IMR-90 (cell line): ENCODE results near the gene MYLK4. TPM values are rescaled to one million over a fixed set of nuclear protein-coding genes. Genes with fewer than 3 reads are reported as not detected.

Experiments used
- ATAC-seq: fragments of 200-7000 bp; cut with Tn5 transposase; 2 replicates; pipeline ENCODE4 v1.9.1; 2020; ENCODE audit warnings: low read depth, mild to moderate bottlenecking, moderate library complexity
- BruUV-seq: library from RNA; stranded (reverse); fragments of 400-500 nt; replicated peaks from 2 replicates; lab custom pipeline; 2021; lab: Mats Ljungman, UMichigan
- CTCF ChIA-PET: fragments of 300-600 bp; formaldehyde crosslinking; extraction: SDS; loops from one replicate; lab custom pipeline; 2021; ENCODE audit warnings: antibody characterized with exemption; lab: Yijun Ruan, JAX
- POLR2A ChIA-PET: fragments of 300-600 bp; sonication (Branson Sonifier 250); formaldehyde crosslinking; loops from one replicate; lab custom pipeline; 2022; ENCODE audit warnings: antibody characterized with exemption; ENCODE audit not compliant: unreplicated experiment; lab: Charles Lee
- DNase-seq: peaks from one replicate; pipeline ENCODE4 v3.0.0; 2013
- H2AFZ ChIP-seq: replicated peaks from 2 replicates; pipeline ENCODE3; 2013; ENCODE audit warnings: low read length, mild to moderate bottlenecking; ENCODE audit not compliant: poor library complexity
- H2AK5ac ChIP-seq: 2 replicates; pipeline ENCODE4 v1.6.1; 2013; ENCODE audit warnings: low read depth, low read length, inconsistent platforms
- H2AK9ac ChIP-seq: replicated peaks from 2 replicates; pipeline ENCODE3; 2013; ENCODE audit warnings: mild to moderate bottlenecking, low read depth, low read length, moderate library complexity; ENCODE audit not compliant: poor library complexity
- H2BK120ac ChIP-seq: 2 replicates; pipeline ENCODE4 v1.6.1; 2013; ENCODE audit warnings: low read depth, low read length, inconsistent platforms
- H2BK15ac ChIP-seq: 3 replicates; pipeline ENCODE4 v1.6.1; 2013; ENCODE audit warnings: low read depth, low read length, inconsistent platforms
- H2BK20ac ChIP-seq: 2 replicates; pipeline ENCODE4 v1.6.1; 2013; ENCODE audit warnings: low read depth, mild to moderate bottlenecking, inconsistent platforms, low read length, moderate library complexity
- H2BK5ac ChIP-seq: 2 replicates; pipeline ENCODE4 v1.6.1; 2013; ENCODE audit warnings: mild to moderate bottlenecking, low read depth, low read length, inconsistent platforms; ENCODE audit not compliant: poor library complexity, severe bottlenecking
- H3K14ac ChIP-seq: replicated peaks from 2 replicates; pipeline ENCODE4 v1.6.1; 2013; ENCODE audit warnings: low read depth, low read length, inconsistent platforms
- H3K18ac ChIP-seq: 2 replicates; pipeline ENCODE4 v1.6.1; 2013; ENCODE audit warnings: low read depth, low read length, control low read depth
- H3K23ac ChIP-seq: 2 replicates; pipeline ENCODE4 v1.6.1; 2013; ENCODE audit warnings: low read depth, low read length, inconsistent platforms
- H3K27ac ChIP-seq: 2 replicates; pipeline ENCODE4 v1.5.1; 2013; ENCODE audit warnings: mild to moderate bottlenecking, control low read depth, low read length; ENCODE audit not compliant: insufficient read depth
- H3K27me3 ChIP-seq: 2 replicates; pipeline ENCODE4 v1.6.1; 2013; ENCODE audit warnings: low read length; ENCODE audit not compliant: control insufficient read depth, insufficient read depth
- H3K36me3 ChIP-seq: 2 replicates; pipeline ENCODE4 v1.6.1; 2013; ENCODE audit warnings: low read length, mixed read lengths; ENCODE audit not compliant: control insufficient read depth, insufficient read depth
- H3K4ac ChIP-seq: 2 replicates; pipeline ENCODE4 v1.6.1; 2013; ENCODE audit warnings: low read depth, low read length, inconsistent platforms
- H3K4me1 ChIP-seq: 2 replicates; pipeline ENCODE4 v1.6.1; 2013; ENCODE audit warnings: low read length, mixed read lengths; ENCODE audit not compliant: control insufficient read depth, insufficient read depth
- H3K4me2 ChIP-seq: 2 replicates; pipeline ENCODE4 v1.6.1; 2013; ENCODE audit warnings: low read depth, mild to moderate bottlenecking, control low read depth, low read length, moderate library complexity
- H3K4me3 ChIP-seq: 2 replicates; pipeline ENCODE4 v1.5.1; 2013; ENCODE audit warnings: low read depth, mild to moderate bottlenecking, control low read depth, low read length, moderate library complexity; ENCODE audit not compliant: insufficient read depth
- H3K56ac ChIP-seq: 2 replicates; pipeline ENCODE4 v1.6.1; 2013; ENCODE audit warnings: low read length, inconsistent platforms; ENCODE audit not compliant: insufficient read depth; ENCODE audit errors: extremely low read depth
- H3K79me1 ChIP-seq, 2 experiments: 2 replicates each; pipeline ENCODE4 v1.6.1; 2013; ENCODE audit warnings: low read length in 2 of 2, inconsistent platforms in 1 of 2, low read depth in 1 of 2
- H3K9ac ChIP-seq: 2 replicates; pipeline ENCODE4 v1.6.1; 2013; ENCODE audit warnings: low read depth, low read length, control low read depth
- H3K9me1 ChIP-seq: 2 replicates; pipeline ENCODE4 v1.6.1; 2013; ENCODE audit warnings: low read length, inconsistent platforms; ENCODE audit not compliant: insufficient read depth
- H3K9me3 ChIP-seq: 2 replicates; pipeline ENCODE4 v1.6.1; 2013; ENCODE audit warnings: low read length; ENCODE audit not compliant: control insufficient read depth, insufficient read depth
- H4K20me1 ChIP-seq: 2 replicates; pipeline ENCODE4 v1.6.1; 2013; ENCODE audit warnings: low read length, inconsistent platforms; ENCODE audit not compliant: insufficient read depth
- H4K5ac ChIP-seq: 2 replicates; pipeline ENCODE4 v1.6.1; 2013; ENCODE audit warnings: mild to moderate bottlenecking, low read depth, low read length, control low read depth
- H4K8ac ChIP-seq, 2 experiments: 2 replicates each; pipeline ENCODE4 v1.6.1; 2013; ENCODE audit warnings: low read depth in 2 of 2, low read length in 2 of 2, control low read depth in 1 of 2, inconsistent platforms in 1 of 2
- H4K91ac ChIP-seq: 2 replicates; pipeline ENCODE4 v1.6.1; 2013; ENCODE audit warnings: low read depth, low read length, inconsistent platforms; ENCODE audit not compliant: insufficient read depth
- CEBPB ChIP-seq: IDR thresholded peaks from 2 replicates; pipeline ENCODE4 v1.6.1; 2012; ENCODE audit warnings: low read depth, low read length, improper control_type of control experiment
- CHD1 ChIP-seq: IDR thresholded peaks from 2 replicates; pipeline ENCODE4 v1.6.1; 2012; ENCODE audit warnings: low read depth, low read length, improper control_type of control experiment
- MAZ ChIP-seq: IDR thresholded peaks from 2 replicates; pipeline ENCODE4 v1.6.1; 2012; ENCODE audit warnings: low read depth, mild to moderate bottlenecking, low read length, improper control_type of control experiment, moderate library complexity, borderline replicate concordance
- MXI1 ChIP-seq: IDR thresholded peaks from 2 replicates; pipeline ENCODE4 v1.6.1; 2012; ENCODE audit warnings: low read depth, mild to moderate bottlenecking, low read length, moderate library complexity, borderline replicate concordance
- NFE2L2 ChIP-seq: fragments of 150-350 bp; IDR thresholded peaks from 2 replicates; pipeline ENCODE4 v1.6.1; 2016; ENCODE audit warnings: low read depth, mild to moderate bottlenecking, low read length
- POLR2A ChIP-seq: IDR thresholded peaks from 2 replicates; pipeline ENCODE4 v1.6.1; 2012; ENCODE audit warnings: mild to moderate bottlenecking, low read depth, low read length
- RAD21 ChIP-seq: IDR thresholded peaks from 2 replicates; pipeline ENCODE4 v1.6.1; 2012; ENCODE audit warnings: low read length, improper control_type of control experiment
- RCOR1 ChIP-seq: IDR thresholded peaks from 2 replicates; pipeline ENCODE4 v1.6.1; 2012; ENCODE audit warnings: mild to moderate bottlenecking, low read length, improper control_type of control experiment; ENCODE audit not compliant: insufficient replicate concordance
- RFX5 ChIP-seq: IDR thresholded peaks from 2 replicates; pipeline ENCODE4 v1.8.0; 2012; ENCODE audit warnings: low read depth, mild to moderate bottlenecking, low read length, moderate library complexity
- WGBS, 2 experiments: methylation state at CpG; one replicate each; pipeline versions ENCODE4 v1.1.5 to v1.1.7; 2013; ENCODE audit warnings: missing lambda C conversion rate in 2 of 2; ENCODE audit not compliant: insufficient read length in 1 of 2; ENCODE audit errors: extremely low coverage in 2 of 2; 5-methylcytosine and 5-hydroxymethylcytosine counted together
- dilution Hi-C: fragments of 300-500 bp; cut with HindIII; formaldehyde crosslinking; loops from one replicate; pipeline ENCODE4 v1.14.3; 2018; ENCODE audit warnings: low sequenced_read_pairs; ENCODE audit not compliant: unreplicated experiment
- in situ Hi-C: fragments of 300-500 bp; cut with MboI; formaldehyde crosslinking; loops from 3 replicates; pipeline ENCODE4 v1.14.3; 2019; ENCODE audit warnings: low sequenced_read_pairs, inconsistent platforms, mixed read lengths
- intact Hi-C: fragments of 100-400 bp; cut with micrococcal nuclease; formaldehyde crosslinking; loops from 2 replicates; pipeline ENCODE4 v1.10.0; 2022
- polyA plus RNA-seq, 3 experiments: library from polyadenylated mRNA; depleted of rRNA; stranded (reverse); fragments of >200 nt; gene quantifications; 2 replicates each; pipeline ENCODE4 v1.2.3, GENCODE V29; 2012; ENCODE audit warnings: low replicate concordance in 1 of 3
- total RNA-seq: library from RNA; depleted of rRNA; stranded (reverse); fragments of >200 nt; gene quantifications from 2 replicates; pipeline ENCODE4 v1.2.3, GENCODE V29; 2012
- TF ChIP-seq, protein P1 (sequence below): fragments of 150-350 bp; IDR thresholded peaks from 2 replicates; pipeline ENCODE4 v1.6.1; 2016; ENCODE audit warnings: low read depth, mild to moderate bottlenecking, low read length, moderate library complexity, borderline replicate concordance
- TF ChIP-seq, protein P2 (sequence below): conservative IDR thresholded peaks from 2 replicates; pipeline ENCODE4 v1.5.1; 2012; ENCODE audit warnings: mild to moderate bottlenecking, low read depth, low read length, improper control_type of control experiment
- TF ChIP-seq, protein P3 (sequence below): fragments of 150-350 bp; IDR thresholded peaks from 2 replicates; pipeline ENCODE4 v1.6.1; 2017; ENCODE audit warnings: mild to moderate bottlenecking, antibody characterized with exemption, low read length, low read depth

Gene MYLK4
- total and polyA plus RNA-seq, 2 of the 4 experiments (the other 2 are of a cell fraction): under 0.01 to 0.07 TPM

DNA sequence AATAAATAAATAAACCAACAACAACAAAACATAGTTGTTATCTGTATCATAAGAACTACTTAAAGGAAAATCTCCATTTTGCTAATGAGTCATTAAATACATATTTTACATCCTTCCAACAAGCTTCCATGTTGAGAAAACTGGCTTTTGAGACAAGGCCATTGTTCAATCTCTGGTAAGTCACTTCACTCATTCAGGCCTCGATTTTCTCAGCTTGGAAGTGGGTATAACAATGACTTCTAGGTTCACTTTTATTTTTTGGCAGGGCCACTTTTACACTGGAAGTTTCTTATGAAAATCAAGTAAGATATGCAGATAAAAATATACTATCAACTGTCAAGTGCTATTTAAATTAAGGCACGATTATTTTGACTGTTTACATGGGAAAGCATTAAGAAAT lies 44.4 kb upstream of the MYLK4 start:
- H4K20me1 ChIP-seq: no peaks in the 10 kb centered on the region
- ChIA-PET POLR2A (no interaction called here), CTCF (no interaction called here)
- no peak overlapping the region for H2BK15ac ChIP-seq
- H3K56ac ChIP-seq: no peak overlapping the region
- no peak for ATAC-seq
- peaks cover 7 to 39% of the 10 kb centered on the region in 2 experiments; a peak in 3 of 4 replicates for H3K79me1 ChIP-seq
- peaks cover 14% of the 10 kb centered on the region for H3K4me1 ChIP-seq
- TF ChIP-seq, protein P1, sequence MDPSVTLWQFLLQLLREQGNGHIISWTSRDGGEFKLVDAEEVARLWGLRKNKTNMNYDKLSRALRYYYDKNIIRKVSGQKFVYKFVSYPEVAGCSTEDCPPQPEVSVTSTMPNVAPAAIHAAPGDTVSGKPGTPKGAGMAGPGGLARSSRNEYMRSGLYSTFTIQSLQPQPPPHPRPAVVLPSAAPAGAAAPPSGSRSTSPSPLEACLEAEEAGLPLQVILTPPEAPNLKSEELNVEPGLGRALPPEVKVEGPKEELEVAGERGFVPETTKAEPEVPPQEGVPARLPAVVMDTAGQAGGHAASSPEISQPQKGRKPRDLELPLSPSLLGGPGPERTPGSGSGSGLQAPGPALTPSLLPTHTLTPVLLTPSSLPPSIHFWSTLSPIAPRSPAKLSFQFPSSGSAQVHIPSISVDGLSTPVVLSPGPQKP: no peak
- TF ChIP-seq NFE2L2 (no peak), CEBPB (no peak), MAZ (no peak), POLR2A (no peak), CHD1 (no peak), MXI1 (no peak), RCOR1 (no peak), RFX5 (no peak), RAD21 (no peak)
- TF ChIP-seq, protein P2, sequence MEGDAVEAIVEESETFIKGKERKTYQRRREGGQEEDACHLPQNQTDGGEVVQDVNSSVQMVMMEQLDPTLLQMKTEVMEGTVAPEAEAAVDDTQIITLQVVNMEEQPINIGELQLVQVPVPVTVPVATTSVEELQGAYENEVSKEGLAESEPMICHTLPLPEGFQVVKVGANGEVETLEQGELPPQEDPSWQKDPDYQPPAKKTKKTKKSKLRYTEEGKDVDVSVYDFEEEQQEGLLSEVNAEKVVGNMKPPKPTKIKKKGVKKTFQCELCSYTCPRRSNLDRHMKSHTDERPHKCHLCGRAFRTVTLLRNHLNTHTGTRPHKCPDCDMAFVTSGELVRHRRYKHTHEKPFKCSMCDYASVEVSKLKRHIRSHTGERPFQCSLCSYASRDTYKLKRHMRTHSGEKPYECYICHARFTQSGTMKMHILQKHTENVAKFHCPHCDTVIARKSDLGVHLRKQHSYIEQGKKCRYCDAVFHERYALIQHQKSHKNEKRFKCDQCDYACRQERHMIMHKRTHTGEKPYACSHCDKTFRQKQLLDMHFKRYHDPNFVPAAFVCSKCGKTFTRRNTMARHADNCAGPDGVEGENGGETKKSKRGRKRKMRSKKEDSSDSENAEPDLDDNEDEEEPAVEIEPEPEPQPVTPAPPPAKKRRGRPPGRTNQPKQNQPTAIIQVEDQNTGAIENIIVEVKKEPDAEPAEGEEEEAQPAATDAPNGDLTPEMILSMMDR: no peak
- TF ChIP-seq, protein P3, sequence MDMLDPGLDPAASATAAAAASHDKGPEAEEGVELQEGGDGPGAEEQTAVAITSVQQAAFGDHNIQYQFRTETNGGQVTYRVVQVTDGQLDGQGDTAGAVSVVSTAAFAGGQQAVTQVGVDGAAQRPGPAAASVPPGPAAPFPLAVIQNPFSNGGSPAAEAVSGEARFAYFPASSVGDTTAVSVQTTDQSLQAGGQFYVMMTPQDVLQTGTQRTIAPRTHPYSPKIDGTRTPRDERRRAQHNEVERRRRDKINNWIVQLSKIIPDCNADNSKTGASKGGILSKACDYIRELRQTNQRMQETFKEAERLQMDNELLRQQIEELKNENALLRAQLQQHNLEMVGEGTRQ: no peak
- H3K18ac ChIP-seq: no peak overlapping the region
- H2BK120ac ChIP-seq: no peak overlapping the region
- no peak overlapping the region for H2AK9ac ChIP-seq
- no peak overlapping the region for H3K23ac ChIP-seq
- H4K5ac ChIP-seq: no peak overlapping the region
- no peak overlapping the region for H2BK5ac ChIP-seq
- H2AK5ac ChIP-seq: no peak overlapping the region
- H3K4ac ChIP-seq: no peak overlapping the region
- no peak for DNase-seq
- no peak overlapping the region for H3K14ac ChIP-seq
- no peak overlapping the region for H3K27ac ChIP-seq
- no peak overlapping the region for H2AFZ ChIP-seq
- peaks cover 14% of the 10 kb centered on the region; the same call in 1 of the 2 replicates for H3K9me1 ChIP-seq
- H4K8ac ChIP-seq: no peak overlapping the region
- no peak overlapping the region for H4K91ac ChIP-seq
- no peaks in the 10 kb centered on the region for H3K36me3 ChIP-seq
- H3K4me3 ChIP-seq: no peak overlapping the region
- intact Hi-C loops: no loop called here
- in situ Hi-C loops: loop anchor here (10.0 kb wide), 1 partner anchor 140 kb away; no protein-coding TSS in a partner anchor
- dilution Hi-C loops: no loop called here
- H2BK20ac ChIP-seq: no peak overlapping the region
- no peak overlapping the region for H3K4me2 ChIP-seq
- WGBS, 2 experiments: no CpG with 5 or more reads among the region's 2 CpGs
- no peak overlapping the region for H3K9ac ChIP-seq
- H3K9me3 ChIP-seq: no peaks in the 10 kb centered on the region
- BruUV-seq: no TSS peak
- no peaks in the 10 kb centered on the region for H3K27me3 ChIP-seq
